GM21360 (cell line): ENCODE data around the gene LEMD1.
"Not testable (repeated sequence)": the region's sequence is repeated elsewhere in the genome, so short reads cannot be mapped to it uniquely, and the experiment has no call there.

Source experiments
- ATAC-seq: cut with Tn5 transposase; IDR thresholded peaks from one replicate; pipeline ENCODE4 v1.9.1; 2021; ENCODE audit warnings: mild to moderate bottlenecking, moderate library complexity; ENCODE audit not compliant: unreplicated experiment

The LEMD1 gene

GRCh38 chr1:205382561-205382960 lies 39.3 kb downstream of the LEMD1 start:
- no peak for ATAC-seq

- no peak for ATAC-seq
These were observed 40.6 kb downstream of the LEMD1 start for GRCh38 chr1:205381305-205381704.

- ATAC-seq: no peak
These were observed 41.0 kb downstream of the LEMD1 start for GRCh38 chr1:205380882-205381281.

- ATAC-seq: no peak
These were observed 42.8 kb downstream of the LEMD1 start for GRCh38 chr1:205379056-205379455.

GRCh38 chr1:205377355-205377754 lies 44.5 kb downstream of the LEMD1 start:
- ATAC-seq: no peak

- no peak for ATAC-seq
These were observed 45.1 kb downstream of the LEMD1 start for GRCh38 chr1:205376739-205377138.

GRCh38 chr1:205375835-205376545 lies 45.9 kb downstream of the LEMD1 start:
- no peak for ATAC-seq

- ATAC-seq: no peak
These were observed 47.4 kb downstream of the LEMD1 start for GRCh38 chr1:205374210-205375078.

GRCh38 chr1:205373798-205374175 lies 48.1 kb downstream of the LEMD1 start:
- no peak for ATAC-seq

GRCh38 chr1:205373022-205373797 lies 48.6 kb downstream of the LEMD1 start:
- no peak for ATAC-seq

GRCh38 chr1:205371871-205372660 lies 49.8 kb downstream of the LEMD1 start:
- ATAC-seq: no peak

GRCh38 chr1:205370780-205371179 lies 51.1 kb downstream of the LEMD1 start:
- no peak for ATAC-seq

GRCh38 chr1:205369701-205370123 lies 52.1 kb downstream of the LEMD1 start:
- ATAC-seq: no peak

- ATAC-seq: no peak
These were observed 53.4 kb downstream of the LEMD1 start for GRCh38 chr1:205368478-205368877.

GRCh38 chr1:205365945-205366463 lies 55.9 kb downstream of the LEMD1 start:
- ATAC-seq: no peak

GRCh38 chr1:205365086-205365485 lies 56.8 kb downstream of the LEMD1 start:
- ATAC-seq: not testable (repeated sequence)

- ATAC-seq: no peak
These were observed 61.0 kb downstream of the LEMD1 start for GRCh38 chr1:205360891-205361290.

GRCh38 chr1:205359771-205360565 lies 61.9 kb downstream of the LEMD1 start:
- no peak for ATAC-seq

GRCh38 chr1:205358579-205358978 lies 63.3 kb downstream of the LEMD1 start:
- no peak for ATAC-seq

- no peak for ATAC-seq
These were observed 64.3 kb downstream of the LEMD1 start for GRCh38 chr1:205357567-205357966.
